ENCODE data around the gene OSBP2.

- TF ChIP-seq HES2 (IDR thresholded peaks at IDR 0.05) (no peak), USF2 (IDR thresholded peaks at IDR 0.05) (no peak), EP300 (IDR thresholded peaks at IDR 0.05) (no peak), CTCF (IDR thresholded peaks at IDR 0.05) (no peak), JUNB (IDR thresholded peaks at IDR 0.05) (no peak)
These were observed 52.8 kb downstream of the OSBP2 start for GRCh38 chr22:30747493-30747892.

All from A549 (cell line).